ENCODE data around the gene NAPSA. TPM values are rescaled to one million over a fixed set of nuclear protein-coding genes. Genes with fewer than 3 reads are reported as not detected.

Gene NAPSA
- total and polyA plus RNA-seq, 9 of the 15 experiments (the other 6 are each of a cell fraction or from before 2014, with no cell fraction given), result 0.25 to 1.9 (median 0.69) TPM

DNA sequence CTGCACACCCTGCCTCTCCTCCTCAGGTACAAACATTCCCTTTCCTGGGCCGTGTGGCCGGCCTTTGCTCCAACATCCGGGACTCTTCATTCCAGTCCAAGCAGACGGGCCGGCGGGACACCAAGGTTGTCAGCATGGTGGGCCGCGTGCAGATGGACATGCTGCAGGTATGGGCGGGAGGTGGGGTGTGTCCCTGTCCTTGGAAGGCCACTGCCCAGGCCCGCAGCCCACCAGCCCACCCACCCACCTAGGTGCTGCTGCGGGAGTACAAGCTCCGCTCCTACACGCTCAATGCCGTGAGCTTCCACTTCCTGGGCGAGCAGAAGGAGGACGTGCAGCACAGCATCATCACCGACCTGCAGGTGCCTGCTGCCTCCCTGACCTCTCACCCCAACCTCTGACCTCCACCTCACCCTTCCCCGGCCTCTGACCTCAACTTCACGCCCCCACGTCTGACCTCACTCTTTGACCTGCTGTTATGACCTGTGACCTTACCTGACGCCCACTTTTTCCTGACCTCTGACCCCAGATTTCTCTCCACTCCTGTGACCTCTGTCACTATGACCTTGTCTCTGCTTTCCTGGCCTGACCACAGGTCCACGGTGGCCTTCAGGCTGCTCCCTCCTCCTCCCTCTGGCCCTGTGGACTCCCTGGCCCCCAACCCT lies 40.8 kb upstream of the NAPSA start (continued):
- TF ChIP-seq CEBPZ (IDR thresholded peaks at IDR 0.05; ENCODE audit: borderline replicate concordance, low read depth, low read length) (no peak), ESRRA (IDR thresholded peaks at IDR 0.05; ENCODE audit: borderline replicate concordance, low read depth) (peak; percentile 72; the same call in 1 of the 2 replicates), RBFOX2 (IDR thresholded peaks at IDR 0.05; ENCODE audit: low read depth, low read length) (0 out of 2 replicates have a peak, but pooled peaks have one; percentile 11), ZNF316 (IDR thresholded peaks at IDR 0.05) (no peak), POLR2G (IDR thresholded peaks at IDR 0.05; ENCODE audit: low read depth, low read length) (peak; percentile 31; the same call in 1 of the 2 replicates), NR2C2 (CRISPR knock-in tag; IDR thresholded peaks at IDR 0.05) (peak; percentile 92), NR2C2 (tag; IDR thresholded peaks at IDR 0.05) (peak; percentile 88), ZNF561 (CRISPR knock-in tag; conservative IDR thresholded peaks at IDR 0.05) (no peak), HIVEP1 (CRISPR knock-in tag; IDR thresholded peaks at IDR 0.05) (no peak), ZBTB17 (CRISPR knock-in tag; IDR thresholded peaks at IDR 0.05) (no peak), U2AF2 (optimal IDR thresholded peaks at IDR 0.05; ENCODE audit: low read depth, low read length) (no peak), ZNF12 (CRISPR knock-in tag; IDR thresholded peaks at IDR 0.05) (no peak), ZNF583 (CRISPR knock-in tag; IDR thresholded peaks at IDR 0.05) (no peak), KDM1A (IDR thresholded peaks at IDR 0.05) (peak; percentile 26 to 39; a peak in 3 of 4 replicates)

All from K562 (cell line).